ENCODE results near the gene CRACDL.

DNA sequence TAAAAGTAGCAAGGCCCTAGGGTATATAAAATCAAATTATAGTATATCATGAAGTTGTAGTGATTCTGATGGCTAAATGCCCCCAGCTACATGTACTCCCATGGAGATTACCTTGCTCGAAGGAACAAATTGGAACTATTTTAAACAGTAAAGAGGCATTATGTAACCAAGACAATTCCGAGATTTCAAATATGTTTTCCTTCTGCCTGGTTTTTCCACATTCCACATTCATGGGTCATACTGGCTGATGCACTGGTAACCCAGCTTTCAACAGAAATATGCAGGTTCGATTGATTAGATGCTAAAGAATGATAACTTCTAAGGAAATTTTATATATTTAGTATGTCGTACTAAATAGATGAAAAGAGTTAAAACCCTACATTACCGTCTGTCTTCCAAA, 142.8 kb downstream of the CRACDL start:
- TF ChIP-seq, protein P1, sequence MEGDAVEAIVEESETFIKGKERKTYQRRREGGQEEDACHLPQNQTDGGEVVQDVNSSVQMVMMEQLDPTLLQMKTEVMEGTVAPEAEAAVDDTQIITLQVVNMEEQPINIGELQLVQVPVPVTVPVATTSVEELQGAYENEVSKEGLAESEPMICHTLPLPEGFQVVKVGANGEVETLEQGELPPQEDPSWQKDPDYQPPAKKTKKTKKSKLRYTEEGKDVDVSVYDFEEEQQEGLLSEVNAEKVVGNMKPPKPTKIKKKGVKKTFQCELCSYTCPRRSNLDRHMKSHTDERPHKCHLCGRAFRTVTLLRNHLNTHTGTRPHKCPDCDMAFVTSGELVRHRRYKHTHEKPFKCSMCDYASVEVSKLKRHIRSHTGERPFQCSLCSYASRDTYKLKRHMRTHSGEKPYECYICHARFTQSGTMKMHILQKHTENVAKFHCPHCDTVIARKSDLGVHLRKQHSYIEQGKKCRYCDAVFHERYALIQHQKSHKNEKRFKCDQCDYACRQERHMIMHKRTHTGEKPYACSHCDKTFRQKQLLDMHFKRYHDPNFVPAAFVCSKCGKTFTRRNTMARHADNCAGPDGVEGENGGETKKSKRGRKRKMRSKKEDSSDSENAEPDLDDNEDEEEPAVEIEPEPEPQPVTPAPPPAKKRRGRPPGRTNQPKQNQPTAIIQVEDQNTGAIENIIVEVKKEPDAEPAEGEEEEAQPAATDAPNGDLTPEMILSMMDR (IDR thresholded peaks at IDR 0.05), result no peak
- no peak for TF ChIP-seq EZH2 (IDR thresholded peaks at IDR 0.05; ENCODE audit: borderline replicate concordance, insufficient read depth, low read depth, low read length, poor library complexity, severe bottlenecking)

Data from B cell (primary cell).